Mesenchymal stem cell (in vitro differentiated cells and primary cell): ENCODE data around the gene KAT6B.
"Not testable (repeated sequence)": the region's sequence is repeated elsewhere in the genome, so short reads cannot be mapped to it uniquely, and the experiment has no call there.

Experiments
- DNase-seq: peaks from one replicate; pipeline ENCODE4 v3.0.0-alpha.2; 2013
- H2AFZ ChIP-seq: one replicate; pipeline ENCODE4 v1.6.1; 2013; ENCODE audit warnings: low read depth, mild to moderate bottlenecking, control low read depth, inconsistent platforms, low read length, moderate library complexity
- H2AK5ac ChIP-seq: 2 replicates; pipeline ENCODE4 v1.6.1; 2013; ENCODE audit warnings: low read length, moderate library complexity, mild to moderate bottlenecking, inconsistent platforms; ENCODE audit not compliant: severe bottlenecking
- H2BK120ac ChIP-seq: one replicate; pipeline ENCODE4 v1.6.1; 2013; ENCODE audit warnings: low read depth, mild to moderate bottlenecking, inconsistent platforms, low read length, moderate library complexity
- H2BK12ac ChIP-seq, 2 experiments: one replicate each; pipeline ENCODE4 v1.6.1; 2013; ENCODE audit warnings: inconsistent platforms in 2 of 2, low read length in 2 of 2, mild to moderate bottlenecking in 2 of 2, moderate library complexity in 2 of 2, control low read depth in 1 of 2
- H2BK15ac ChIP-seq: one replicate; pipeline ENCODE4 v1.6.1; 2013; ENCODE audit warnings: mild to moderate bottlenecking, low read depth, inconsistent platforms; ENCODE audit not compliant: poor library complexity, severe bottlenecking
- H2BK5ac ChIP-seq: 2 replicates; pipeline ENCODE4 v1.6.1; 2013; ENCODE audit warnings: low read depth, mild to moderate bottlenecking, low read length, control low read depth, inconsistent platforms; ENCODE audit not compliant: poor library complexity, severe bottlenecking
- H3K14ac ChIP-seq, 2 experiments: one replicate each; pipeline ENCODE4 v1.6.1; 2013; ENCODE audit warnings: inconsistent platforms in 2 of 2, low read length in 2 of 2, control low read depth in 1 of 2, mild to moderate bottlenecking in 1 of 2, moderate library complexity in 1 of 2
- H3K18ac ChIP-seq, 2 experiments: one replicate each; pipeline ENCODE4 v1.6.1; 2013; ENCODE audit warnings: inconsistent platforms in 2 of 2, low read length in 2 of 2, control low read depth in 1 of 2, low read depth in 1 of 2, mild to moderate bottlenecking in 1 of 2
- H3K23ac ChIP-seq, 2 experiments: one replicate each; pipeline ENCODE4 v1.6.1; 2013; ENCODE audit warnings: inconsistent platforms in 2 of 2, low read length in 2 of 2, mild to moderate bottlenecking in 2 of 2, moderate library complexity in 2 of 2, control low read depth in 1 of 2
- H3K27ac ChIP-seq: 2 replicates; pipeline ENCODE4 v1.5.1; 2013; ENCODE audit warnings: mild to moderate bottlenecking, moderate library complexity, low read length, control low read depth, inconsistent platforms; ENCODE audit not compliant: poor library complexity, severe bottlenecking
- H3K27me3 ChIP-seq, 2 experiments: 2 replicates each; pipeline versions ENCODE4 v1.6.1 to v1.7.0; 2013; ENCODE audit warnings: low read length in 2 of 2, mild to moderate bottlenecking in 2 of 2, moderate library complexity in 2 of 2, control low read depth in 1 of 2, inconsistent platforms in 1 of 2; ENCODE audit not compliant: control insufficient read depth in 1 of 2, insufficient read depth in 1 of 2
- H3K36me3 ChIP-seq, 2 experiments: 2 replicates each; pipeline versions ENCODE4 v1.6.1 to v1.7.0; 2013; ENCODE audit warnings: low read length in 2 of 2, control low read depth in 1 of 2, inconsistent platforms in 1 of 2, low read depth in 1 of 2, mild to moderate bottlenecking in 1 of 2; ENCODE audit not compliant: insufficient read depth in 2 of 2, control insufficient read depth in 1 of 2
- H3K4ac ChIP-seq, 2 experiments: one replicate each; pipeline ENCODE4 v1.6.1; 2013; ENCODE audit warnings: inconsistent platforms in 2 of 2, low read length in 2 of 2, mild to moderate bottlenecking in 2 of 2, moderate library complexity in 2 of 2, control low read depth in 1 of 2, low read depth in 1 of 2
- H3K4me1 ChIP-seq: 2 replicates; pipeline ENCODE4 v1.6.1; 2013; ENCODE audit warnings: low read depth, low read length, control low read depth; ENCODE audit not compliant: control insufficient read depth, insufficient read depth
- H3K4me2 ChIP-seq: 2 replicates; pipeline ENCODE4 v1.6.1; 2013; ENCODE audit warnings: low read length, mild to moderate bottlenecking, inconsistent platforms; ENCODE audit not compliant: poor library complexity, severe bottlenecking
- H3K4me3 ChIP-seq, 2 experiments: 2 replicates each; pipeline versions ENCODE4 v1.5.1 to v1.7.0; 2013; ENCODE audit warnings: low read length in 2 of 2, mild to moderate bottlenecking in 2 of 2, control low read depth in 1 of 2, low read depth in 1 of 2; ENCODE audit not compliant: insufficient read depth in 1 of 2
- H3K79me1 ChIP-seq: replicated peaks from 2 replicates; pipeline ENCODE4 v1.6.1; 2013; ENCODE audit warnings: mild to moderate bottlenecking, control low read depth, low read length, inconsistent platforms; ENCODE audit not compliant: poor library complexity, severe bottlenecking
- H3K9ac ChIP-seq: 2 replicates; pipeline ENCODE4 v1.7.0; 2013; ENCODE audit warnings: mild to moderate bottlenecking, low read length, moderate library complexity
- H3K9me3 ChIP-seq: 2 replicates; pipeline ENCODE4 v1.7.0; 2013; ENCODE audit warnings: mild to moderate bottlenecking, low read length; ENCODE audit not compliant: control insufficient read depth
- H4K8ac ChIP-seq: one replicate; pipeline ENCODE4 v1.6.1; 2013; ENCODE audit warnings: inconsistent platforms, mild to moderate bottlenecking, low read length, moderate library complexity
- H4K91ac ChIP-seq: one replicate; pipeline ENCODE4 v1.6.1; 2013; ENCODE audit warnings: mild to moderate bottlenecking, low read length, inconsistent platforms
- WGBS: methylation state at CpG from one replicate; pipeline ENCODE4 v1.1.7; 2013; ENCODE audit warnings: mixed read lengths; 5-methylcytosine and 5-hydroxymethylcytosine counted together

Gene KAT6B

GRCh38 chr10:74893329-74893728, 66.9 kb downstream of the KAT6B start:
- H3K4me3 ChIP-seq, H2AFZ ChIP-seq, H3K36me3 ChIP-seq, H2BK5ac ChIP-seq, H2BK120ac ChIP-seq, H2AK5ac ChIP-seq, H3K23ac ChIP-seq, H3K27me3 ChIP-seq, H3K4ac ChIP-seq, H3K27ac ChIP-seq, H3K4me1 ChIP-seq, H3K14ac ChIP-seq, H3K9ac ChIP-seq, H4K8ac ChIP-seq, H3K9me3 ChIP-seq, H3K4me2 ChIP-seq, H4K91ac ChIP-seq, H3K18ac ChIP-seq, DNase-seq, H2BK15ac ChIP-seq, H2BK12ac ChIP-seq: not testable (repeated sequence)
- H3K79me1 ChIP-seq: peaks cover 33% of the 10 kb centered on the region
- WGBS: 98% methylated on average over 6 of the region's 6 CpGs

DNA sequence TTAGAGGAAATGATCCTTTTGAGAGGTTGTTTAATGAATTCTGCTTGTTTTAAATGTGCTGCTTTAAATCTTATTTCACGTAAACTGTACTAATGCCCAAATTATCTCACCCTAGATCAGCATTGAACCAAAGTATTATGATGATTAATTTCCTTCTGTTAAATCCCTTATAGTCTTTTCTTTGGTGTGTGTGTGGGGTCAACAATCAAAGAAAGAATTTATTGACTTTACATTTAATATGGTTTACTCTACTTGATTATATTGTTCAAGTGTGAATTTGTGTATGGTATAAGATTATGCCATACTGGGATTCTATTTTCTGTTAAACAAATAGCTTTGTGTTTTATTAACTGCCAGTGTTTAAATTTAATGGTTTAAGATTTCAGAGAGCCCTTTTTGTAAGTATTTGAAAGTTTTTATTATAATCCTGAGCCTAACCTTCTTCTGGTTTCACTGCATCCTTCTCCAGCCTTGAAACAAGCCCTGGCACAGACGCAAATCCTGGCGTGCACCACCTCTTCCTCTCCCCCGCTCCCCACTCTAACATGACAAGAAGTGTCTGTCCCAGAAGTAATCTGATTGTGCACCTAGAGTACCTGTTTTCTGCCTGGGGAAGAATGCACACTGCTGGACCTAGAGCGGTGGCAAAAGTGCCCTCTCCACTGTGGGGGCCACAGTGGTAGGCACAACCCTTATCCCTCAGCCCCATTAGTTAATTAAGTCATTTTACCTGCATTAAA, 70.6 kb downstream of the KAT6B start:
- Histone ChIP-seq H3K9ac (no peak overlapping the region), H3K14ac (no peak overlapping the region)
- WGBS: 97% methylated on average over 4 of the region's 5 CpGs

DNA sequence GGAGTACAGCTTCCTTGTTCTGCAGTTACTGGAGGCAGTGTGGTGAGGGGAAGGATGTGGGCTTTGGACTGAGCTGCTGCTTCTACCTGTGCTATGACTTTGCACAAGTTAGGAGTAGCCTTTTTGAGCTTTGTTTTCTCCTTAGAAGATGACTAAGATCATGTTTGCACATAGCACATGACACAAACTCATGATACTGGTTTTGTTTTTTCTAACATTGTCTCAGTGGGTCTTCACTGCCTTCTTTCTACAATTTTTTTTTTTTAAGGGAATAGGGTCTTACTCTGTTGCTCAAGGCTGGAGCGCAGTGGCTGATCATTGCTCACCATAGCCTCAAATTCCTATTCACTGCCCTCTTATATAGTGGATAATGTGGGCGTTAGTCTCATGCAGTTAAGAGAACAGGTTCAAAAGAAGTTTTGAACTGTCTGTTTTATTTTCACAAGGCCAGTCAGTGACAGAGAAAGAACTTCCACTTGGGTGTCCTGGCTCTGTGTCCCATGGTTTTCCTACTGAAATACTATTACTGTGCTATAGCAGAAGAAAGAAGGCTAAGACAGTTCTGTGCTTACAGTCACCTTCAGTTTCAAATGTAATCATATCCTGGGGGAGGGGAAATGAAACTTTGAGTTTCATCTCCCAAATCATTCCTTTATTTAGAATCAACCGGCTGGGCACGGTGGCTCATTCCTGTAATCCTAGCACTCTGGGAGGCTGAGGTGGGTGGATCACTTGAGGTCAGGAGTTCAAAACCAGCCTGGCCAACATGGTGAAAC, 72.0 kb downstream of the KAT6B start:
- H2BK120ac ChIP-seq: no peak overlapping the region

More for the DNA sequence above, 70.6 kb downstream of the KAT6B start:
- Histone ChIP-seq H2BK5ac (no peak overlapping the region), H2AFZ (no peak overlapping the region), H3K36me3 (no peaks in the 10 kb centered on the region), H3K9me3 (no peaks in the 10 kb centered on the region), H3K27ac (no peak overlapping the region), H3K4me1 (peaks cover 3% of the 10 kb centered on the region), H2BK120ac (no peak overlapping the region), H2BK15ac (no peak overlapping the region), H3K23ac (peak overlapping the region in 1 of 2 experiments; percentile 68), H3K4me2 (no peak overlapping the region), H4K91ac (no peak overlapping the region), H3K79me1 (peaks cover 36% of the 10 kb centered on the region), H3K18ac (peak overlapping the region in 1 of 2 experiments; percentile 66), H3K4me3 (no peak overlapping the region), H3K27me3 (no peaks in the 10 kb centered on the region), H2BK12ac (no peak overlapping the region), H4K8ac (peak overlapping the region; percentile 12), H2AK5ac (no peak overlapping the region), H3K4ac (no peak overlapping the region)
- DNase-seq: no peak

GRCh38 chr10:74900297-74900696, 73.9 kb downstream of the KAT6B start:
- H4K8ac ChIP-seq: no peak overlapping the region

More for the DNA sequence above, 72.0 kb downstream of the KAT6B start:
- Histone ChIP-seq H3K9ac (no peak overlapping the region), H4K8ac (peak overlapping the region; percentile 61), H2AFZ (no peak overlapping the region), H2BK12ac (no peak overlapping the region), H3K36me3 (no peaks in the 10 kb centered on the region), H3K79me1 (peaks cover 32% of the 10 kb centered on the region), H3K27me3 (no peaks in the 10 kb centered on the region), H2BK15ac (no peak overlapping the region), H3K4me2 (no peak overlapping the region), H3K18ac (no peak overlapping the region), H3K14ac (no peak overlapping the region), H4K91ac (no peak overlapping the region), H3K4me1 (peaks cover 3% of the 10 kb centered on the region), H3K27ac (no peak overlapping the region), H2AK5ac (no peak overlapping the region), H3K9me3 (no peaks in the 10 kb centered on the region), H3K4me3 (no peak overlapping the region), H2BK5ac (no peak overlapping the region), H3K23ac (no peak overlapping the region), H3K4ac (no peak overlapping the region)
- DNase-seq: no peak
- WGBS: 94% methylated on average over 3 of the region's 4 CpGs

More at GRCh38 chr10:74900297-74900696, 73.9 kb downstream of the KAT6B start:
- no peak overlapping the region for H2AK5ac ChIP-seq
- no peak overlapping the region for H2BK120ac ChIP-seq
- peaks cover 44% of the 10 kb centered on the region for H3K79me1 ChIP-seq
- no peak overlapping the region for H3K27ac ChIP-seq
- H3K18ac ChIP-seq: no peak overlapping the region
- H3K23ac ChIP-seq: peak overlapping the region in 1 of 2 experiments; percentile 64
- H3K4ac ChIP-seq: no peak overlapping the region
- no peak overlapping the region for H2AFZ ChIP-seq
- no peaks in the 10 kb centered on the region for H3K27me3 ChIP-seq
- WGBS: 93% methylated on average over 5 of the region's 5 CpGs
- no peak overlapping the region for H2BK5ac ChIP-seq
- H3K36me3 ChIP-seq: no peaks in the 10 kb centered on the region
- no peak overlapping the region for H3K14ac ChIP-seq
- no peaks in the 10 kb centered on the region for H3K9me3 ChIP-seq
- H3K9ac ChIP-seq: no peak overlapping the region
- peaks cover 3% of the 10 kb centered on the region for H3K4me1 ChIP-seq
- no peak overlapping the region for H3K4me2 ChIP-seq
- H2BK12ac ChIP-seq: no peak overlapping the region
- H3K4me3 ChIP-seq: no peak overlapping the region
- no peak overlapping the region for H2BK15ac ChIP-seq
- DNase-seq: no peak
- no peak overlapping the region for H4K91ac ChIP-seq
